ENCODE results near the gene TRERF1.

DNA sequence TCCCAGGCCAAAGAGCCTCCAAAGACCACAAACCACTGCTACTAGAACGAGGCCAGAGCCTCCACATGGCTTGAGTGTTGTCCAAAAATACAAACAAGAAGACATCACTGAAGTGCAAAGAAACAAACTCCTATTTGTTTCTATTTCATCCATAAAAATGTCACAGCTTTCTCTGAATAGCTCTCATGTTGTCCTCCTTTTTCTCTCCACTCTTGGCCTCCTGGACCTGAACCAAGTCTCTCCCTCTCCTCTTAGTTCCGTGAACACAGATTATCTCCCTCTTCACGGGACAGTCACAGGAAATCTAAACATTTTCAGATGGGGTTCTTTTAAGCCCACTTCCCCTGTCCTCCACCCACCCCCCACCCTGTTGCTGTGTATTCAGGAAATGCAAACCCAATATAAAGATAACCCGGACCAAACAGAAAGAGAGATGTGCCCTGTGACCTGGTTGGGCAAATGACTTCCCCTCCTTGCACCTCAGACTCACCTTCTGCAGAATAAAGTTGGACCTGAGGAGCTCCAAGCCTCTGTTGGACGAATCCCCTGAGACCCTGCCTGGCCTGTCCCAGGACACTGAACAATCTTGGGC lies 158.2 kb downstream of the TRERF1 start:
- TF ChIP-seq YY1 (IDR thresholded peaks at IDR 0.05; ENCODE audit: insufficient read depth, insufficient read length) (no peak), ZNF274 (IDR thresholded peaks at IDR 0.05; ENCODE audit: low read depth, low read length) (no peak)

Measured in NT2/D1 (cell line).